ENCODE measurements around the gene ETFA.

Gene ETFA

DNA sequence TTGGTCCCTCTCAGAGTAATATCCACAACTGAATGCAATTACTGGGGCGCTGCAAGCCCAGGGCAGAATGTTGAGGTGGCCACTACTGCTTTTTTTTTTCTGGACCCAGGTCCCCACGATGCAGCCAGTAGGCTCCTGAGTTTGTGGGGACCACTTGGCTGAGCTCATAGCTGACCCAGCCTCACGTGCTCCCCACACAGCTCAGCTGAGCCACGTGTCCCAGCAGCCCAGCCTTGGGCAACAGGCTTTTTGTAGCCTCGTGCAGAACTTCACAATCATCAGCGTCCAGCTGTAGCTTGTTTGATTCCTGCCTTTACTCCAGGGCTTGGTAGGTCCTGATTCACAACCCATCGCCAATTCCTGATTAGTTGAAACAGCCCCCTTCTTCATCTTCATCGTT is 117.3 kb downstream of the ETFA start:
- Histone ChIP-seq H3K36me3 (ENCODE audit: control insufficient read depth, insufficient read depth, low read length) (no peaks in the 10 kb centered on the region), H3K4me3 (ENCODE audit: low read depth, low read length) (no peak overlapping the region), H3K4me1 (ENCODE audit: control insufficient read depth, insufficient read depth, low read length) (no peaks in the 10 kb centered on the region), H3K9ac (ENCODE audit: low read depth, low read length) (no peak overlapping the region), H3K9me3 (ENCODE audit: control insufficient read depth, insufficient read depth, low read length) (no peaks in the 10 kb centered on the region), H3K27me3 (ENCODE audit: control insufficient read depth, insufficient read depth, low read length) (peaks cover 14% of the 10 kb centered on the region)

DNA sequence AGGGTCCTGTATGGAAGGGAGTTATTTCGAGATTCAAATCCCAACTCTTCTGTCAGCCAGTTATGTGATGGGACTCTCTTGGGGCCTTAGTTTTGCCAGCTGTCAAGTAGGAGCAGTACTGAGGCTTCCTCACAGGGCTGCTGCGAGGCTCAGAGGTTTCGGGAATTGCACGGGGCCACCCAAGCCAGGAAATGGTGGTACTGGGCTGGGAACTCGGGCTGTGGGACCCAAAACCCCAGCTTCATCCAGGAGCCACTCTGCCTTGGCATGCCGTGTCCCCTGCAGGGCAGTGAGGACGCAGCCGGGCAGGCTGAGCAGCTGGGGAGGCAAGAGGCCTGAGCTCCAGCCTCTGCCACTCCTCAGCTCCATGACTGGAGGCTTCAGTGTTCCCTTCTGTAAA is 118.6 kb downstream of the ETFA start:
- H3K27me3 ChIP-seq (ENCODE audit: control insufficient read depth, insufficient read depth, low read length) = peaks cover 14% of the 10 kb centered on the region
- no peaks in the 10 kb centered on the region for H3K4me1 ChIP-seq (ENCODE audit: control insufficient read depth, insufficient read depth, low read length)
- H3K9me3 ChIP-seq (ENCODE audit: control insufficient read depth, insufficient read depth, low read length) = no peaks in the 10 kb centered on the region
- no peak overlapping the region for H3K4me3 ChIP-seq (ENCODE audit: low read depth, low read length)
- H3K9ac ChIP-seq (ENCODE audit: low read depth, low read length) = no peak overlapping the region
- no peaks in the 10 kb centered on the region for H3K36me3 ChIP-seq (ENCODE audit: control insufficient read depth, insufficient read depth, low read length)

DNA sequence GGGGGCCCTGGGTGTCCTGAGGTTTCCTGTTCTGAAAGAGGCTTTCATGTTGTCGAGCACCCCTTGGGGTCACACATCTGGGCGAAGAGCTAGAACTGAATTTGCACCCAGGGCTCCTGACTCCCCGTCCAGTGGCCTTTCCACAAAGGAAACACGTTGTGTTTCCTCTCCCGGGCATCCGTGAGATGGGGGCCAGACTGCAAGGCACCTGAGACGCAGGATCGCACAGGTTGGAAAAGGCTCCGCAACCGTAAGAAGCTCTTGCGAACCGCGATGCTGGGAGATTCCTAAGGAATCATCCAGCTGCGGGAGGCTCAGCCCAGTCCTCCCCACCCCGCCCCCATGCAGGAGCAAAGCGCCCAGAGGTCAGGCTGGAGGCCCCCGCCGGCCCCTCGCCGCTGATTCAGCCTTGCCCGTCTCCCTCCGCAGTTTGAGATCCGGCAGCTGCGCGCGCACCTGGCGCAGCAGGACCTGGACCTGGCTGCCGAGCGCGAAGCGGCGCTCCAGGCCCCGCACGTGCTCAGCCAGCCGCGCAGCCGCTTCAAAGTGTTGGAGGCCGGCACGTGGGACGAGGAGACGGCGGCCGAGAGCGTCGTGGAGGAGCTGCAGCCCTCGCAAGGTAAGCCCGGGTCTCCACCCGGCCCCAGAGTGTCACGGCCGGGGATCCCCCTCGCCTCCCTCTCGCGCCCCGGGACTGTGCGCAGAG is 119.6 kb downstream of the ETFA start:
- H3K36me3 ChIP-seq (ENCODE audit: control insufficient read depth, insufficient read depth, low read length) = no peaks in the 10 kb centered on the region
- no peak overlapping the region for H3K4me3 ChIP-seq (ENCODE audit: low read depth, low read length)
- no peak overlapping the region for H3K9ac ChIP-seq (ENCODE audit: low read depth, low read length)
- H3K27me3 ChIP-seq (ENCODE audit: control insufficient read depth, insufficient read depth, low read length) = peaks cover 14% of the 10 kb centered on the region
- no peaks in the 10 kb centered on the region for H3K4me1 ChIP-seq (ENCODE audit: control insufficient read depth, insufficient read depth, low read length)
- H3K9me3 ChIP-seq (ENCODE audit: control insufficient read depth, insufficient read depth, low read length) = no peaks in the 10 kb centered on the region

DNA sequence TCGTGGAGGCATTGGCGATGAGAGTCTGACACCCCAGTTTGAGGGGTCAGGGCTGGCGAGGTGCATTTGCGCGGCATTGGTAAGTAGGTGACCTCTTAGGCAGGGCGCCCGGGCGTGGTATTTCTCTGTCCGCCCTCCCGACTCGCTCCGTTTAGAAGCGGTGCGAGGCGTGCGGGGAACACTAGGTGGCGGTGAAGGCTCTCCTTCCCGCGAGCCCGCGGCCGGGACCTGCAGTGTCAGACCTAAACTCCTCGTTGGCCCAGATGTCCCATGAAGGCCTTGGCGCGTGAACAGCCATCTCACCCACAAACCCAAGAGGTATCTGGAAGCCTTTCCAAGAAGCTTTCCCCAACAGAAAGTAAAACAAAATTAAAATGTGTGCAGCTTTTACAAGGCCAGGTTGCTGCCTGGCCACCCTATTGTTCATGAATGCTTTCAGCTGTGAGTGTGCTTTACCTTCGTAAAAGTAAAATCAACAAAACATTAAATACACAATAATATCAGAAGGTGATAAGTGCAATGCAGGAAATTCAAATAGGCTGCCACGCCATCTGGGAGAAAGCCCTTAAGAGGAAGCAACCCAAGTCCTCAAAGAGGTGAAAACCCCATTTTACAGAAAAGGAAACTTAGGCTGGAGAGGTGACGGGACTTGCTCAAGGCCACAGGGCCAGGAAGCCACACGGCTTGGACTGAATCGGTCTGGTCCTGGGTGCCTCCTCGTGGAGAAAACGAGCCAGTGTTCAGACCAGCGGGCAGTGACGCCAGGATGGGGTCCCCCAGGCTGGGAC is 120.3 kb downstream of the ETFA start:
- Histone ChIP-seq H3K4me3 (ENCODE audit: low read depth, low read length) (no peak overlapping the region), H3K9ac (ENCODE audit: low read depth, low read length) (no peak overlapping the region), H3K36me3 (ENCODE audit: control insufficient read depth, insufficient read depth, low read length) (no peaks in the 10 kb centered on the region), H3K4me1 (ENCODE audit: control insufficient read depth, insufficient read depth, low read length) (no peaks in the 10 kb centered on the region), H3K9me3 (ENCODE audit: control insufficient read depth, insufficient read depth, low read length) (no peaks in the 10 kb centered on the region), H3K27me3 (ENCODE audit: control insufficient read depth, insufficient read depth, low read length) (peaks cover 14% of the 10 kb centered on the region)

GRCh38 chr15:76190070-76190564 is 121.2 kb downstream of the ETFA start:
- H3K9ac ChIP-seq (ENCODE audit: low read depth, low read length) = no peak overlapping the region
- H3K27me3 ChIP-seq (ENCODE audit: control insufficient read depth, insufficient read depth, low read length) = peaks cover 14% of the 10 kb centered on the region
- H3K36me3 ChIP-seq (ENCODE audit: control insufficient read depth, insufficient read depth, low read length) = no peaks in the 10 kb centered on the region
- no peaks in the 10 kb centered on the region for H3K9me3 ChIP-seq (ENCODE audit: control insufficient read depth, insufficient read depth, low read length)
- no peak overlapping the region for H3K4me3 ChIP-seq (ENCODE audit: low read depth, low read length)
- no peaks in the 10 kb centered on the region for H3K4me1 ChIP-seq (ENCODE audit: control insufficient read depth, insufficient read depth, low read length)

- Histone ChIP-seq H3K9me3 (ENCODE audit: control insufficient read depth, insufficient read depth, low read length) (no peaks in the 10 kb centered on the region), H3K27me3 (ENCODE audit: control insufficient read depth, insufficient read depth, low read length) (peaks cover 14% of the 10 kb centered on the region), H3K4me3 (ENCODE audit: low read depth, low read length) (no peak overlapping the region), H3K36me3 (ENCODE audit: control insufficient read depth, insufficient read depth, low read length) (no peaks in the 10 kb centered on the region), H3K4me1 (ENCODE audit: control insufficient read depth, insufficient read depth, low read length) (no peaks in the 10 kb centered on the region), H3K9ac (ENCODE audit: low read depth, low read length) (no peak overlapping the region)
These were observed 122.2 kb downstream of the ETFA start for GRCh38 chr15:76189106-76189505.

- H3K9me3 ChIP-seq (ENCODE audit: control insufficient read depth, insufficient read depth, low read length) = no peaks in the 10 kb centered on the region
- H3K9ac ChIP-seq (ENCODE audit: low read depth, low read length) = no peak overlapping the region
- peaks cover 14% of the 10 kb centered on the region for H3K27me3 ChIP-seq (ENCODE audit: control insufficient read depth, insufficient read depth, low read length)
- no peaks in the 10 kb centered on the region for H3K4me1 ChIP-seq (ENCODE audit: control insufficient read depth, insufficient read depth, low read length)
- H3K36me3 ChIP-seq (ENCODE audit: control insufficient read depth, insufficient read depth, low read length) = no peaks in the 10 kb centered on the region
- no peak overlapping the region for H3K4me3 ChIP-seq (ENCODE audit: low read depth, low read length)
These were observed 124.1 kb downstream of the ETFA start for GRCh38 chr15:76187163-76187562.

- Histone ChIP-seq H3K9me3 (ENCODE audit: control insufficient read depth, insufficient read depth, low read length) (no peaks in the 10 kb centered on the region), H3K4me3 (ENCODE audit: low read depth, low read length) (no peak overlapping the region), H3K27me3 (ENCODE audit: control insufficient read depth, insufficient read depth, low read length) (peaks cover 9% of the 10 kb centered on the region), H3K4me1 (ENCODE audit: control insufficient read depth, insufficient read depth, low read length) (no peaks in the 10 kb centered on the region), H3K9ac (ENCODE audit: low read depth, low read length) (no peak overlapping the region), H3K36me3 (ENCODE audit: control insufficient read depth, insufficient read depth, low read length) (no peaks in the 10 kb centered on the region)
These were observed 125.6 kb downstream of the ETFA start for GRCh38 chr15:76185716-76186115.

DNA sequence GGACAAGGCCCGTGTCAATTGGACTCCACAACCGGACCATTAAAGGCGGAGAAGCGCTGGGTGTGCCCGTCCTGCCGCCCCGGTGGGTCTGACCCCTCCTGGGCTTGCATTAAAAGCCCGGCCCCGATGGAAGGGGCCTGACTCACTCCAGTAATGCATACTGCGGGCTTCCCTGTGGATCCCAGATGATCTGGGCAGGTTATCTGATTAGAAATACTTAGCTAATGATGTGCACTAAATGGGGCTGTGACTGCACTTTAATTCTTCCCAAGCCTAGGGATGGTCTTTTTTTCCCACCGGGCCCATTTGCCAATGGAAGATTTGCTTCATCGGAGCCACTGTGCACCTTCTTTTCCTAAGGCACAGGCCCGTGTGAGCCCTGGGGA is 126.6 kb downstream of the ETFA start:
- H3K36me3 ChIP-seq (ENCODE audit: control insufficient read depth, insufficient read depth, low read length) = no peaks in the 10 kb centered on the region
- H3K4me1 ChIP-seq (ENCODE audit: control insufficient read depth, insufficient read depth, low read length) = no peaks in the 10 kb centered on the region
- H3K9me3 ChIP-seq (ENCODE audit: control insufficient read depth, insufficient read depth, low read length) = no peaks in the 10 kb centered on the region
- no peak overlapping the region for H3K9ac ChIP-seq (ENCODE audit: low read depth, low read length)
- no peaks in the 10 kb centered on the region for H3K27me3 ChIP-seq (ENCODE audit: control insufficient read depth, insufficient read depth, low read length)
- H3K4me3 ChIP-seq (ENCODE audit: low read depth, low read length) = no peak overlapping the region

- H3K27me3 ChIP-seq (ENCODE audit: control insufficient read depth, insufficient read depth, low read length) = no peaks in the 10 kb centered on the region
- H3K4me3 ChIP-seq (ENCODE audit: low read depth, low read length) = no peak overlapping the region
- H3K9me3 ChIP-seq (ENCODE audit: control insufficient read depth, insufficient read depth, low read length) = no peaks in the 10 kb centered on the region
- H3K36me3 ChIP-seq (ENCODE audit: control insufficient read depth, insufficient read depth, low read length) = no peaks in the 10 kb centered on the region
- H3K4me1 ChIP-seq (ENCODE audit: control insufficient read depth, insufficient read depth, low read length) = no peaks in the 10 kb centered on the region
- H3K9ac ChIP-seq (ENCODE audit: low read depth, low read length) = no peak overlapping the region
These were observed 127.2 kb downstream of the ETFA start for GRCh38 chr15:76183930-76184649.

GRCh38 chr15:76181705-76182107 is 129.6 kb downstream of the ETFA start:
- Histone ChIP-seq H3K27me3 (ENCODE audit: control insufficient read depth, insufficient read depth, low read length) (no peaks in the 10 kb centered on the region), H3K4me3 (ENCODE audit: low read depth, low read length) (no peak overlapping the region), H3K36me3 (ENCODE audit: control insufficient read depth, insufficient read depth, low read length) (no peaks in the 10 kb centered on the region), H3K9ac (ENCODE audit: low read depth, low read length) (no peak overlapping the region), H3K9me3 (ENCODE audit: control insufficient read depth, insufficient read depth, low read length) (no peaks in the 10 kb centered on the region), H3K4me1 (ENCODE audit: control insufficient read depth, insufficient read depth, low read length) (no peaks in the 10 kb centered on the region)
